Heart right ventricle (tissue), 16 donors: ENCODE data around the gene TBC1D24. TPM values are rescaled to one million over a fixed set of nuclear protein-coding genes. Genes with fewer than 3 reads are reported as not detected.

Source experiments
- ATAC-seq, 8 donors: fragments of 200-7000 bp; cut with Tn5 transposase; one replicate each; pipeline ENCODE4 v1.9.1; 2020; ENCODE audit warnings: mild to moderate bottlenecking in 8 of 8, moderate library complexity in 8 of 8, moderate number of reproducible peaks in 1 of 8
- DNase-seq, 2 donors: peaks; one replicate each; pipeline ENCODE4 v3.0.0-alpha.2; 2020
- H3K27ac ChIP-seq, 10 donors: fragments of 200-600 bp; sonication (generic) in 2 of 10; one replicate each; pipeline versions ENCODE4 v1.5.0 to v1.8.0; 2020 to 2022; ENCODE audit warnings: mild to moderate bottlenecking in 3 of 10
- H3K27me3 ChIP-seq, 7 donors: fragments of 200-600 bp; one replicate each; pipeline ENCODE4 v1.8.0; 2021 to 2022; ENCODE audit warnings: mild to moderate bottlenecking in 2 of 7
- H3K36me3 ChIP-seq, 9 donors: fragments of 200-600 bp; sonication (generic) in 1 of 9; one replicate each; pipeline versions ENCODE4 v1.5.0 to v1.8.0; 2020 to 2022; ENCODE audit warnings: mild to moderate bottlenecking in 2 of 9
- H3K4me1 ChIP-seq, 9 donors: fragments of 200-600 bp; sonication (generic) in 1 of 9; one replicate each; pipeline versions ENCODE4 v1.5.0 to v1.8.0; 2020 to 2022; ENCODE audit warnings: mild to moderate bottlenecking in 4 of 9
- H3K4me3 ChIP-seq, 10 donors: fragments of 200-600 bp; sonication (generic) in 2 of 10; one replicate each; pipeline versions ENCODE4 v1.5.0 to v1.8.0; 2020 to 2022; ENCODE audit warnings: mild to moderate bottlenecking in 7 of 10, moderate library complexity in 2 of 10
- H3K9me3 ChIP-seq, 11 donors: fragments of 200-600 bp in 10 of 11; sonication (generic) in 2 of 11; one replicate each; pipeline versions ENCODE4 v1.5.0 to v1.8.0; 2013 to 2022; ENCODE audit warnings: mild to moderate bottlenecking in 2 of 11, control low read depth in 1 of 11, moderate library complexity in 1 of 11
- CTCF ChIP-seq, 9 donors: fragments of 200-600 bp; sonication (generic) in 2 of 9; IDR thresholded peaks; one replicate each; pipeline versions ENCODE4 v1.5.0 to v1.8.0; 2021 to 2022; ENCODE audit warnings: antibody characterized with exemption in 9 of 9, mild to moderate bottlenecking in 5 of 9, moderate library complexity in 1 of 9
- WGBS, 2 donors: extraction: QIAGEN DNeasy Blood & Tissue Kit; methylation state at CpG; one replicate each; pipeline ENCODE4 v1.1.7; 2013; ENCODE audit warnings: inconsistent platforms in 1 of 2; 5-methylcytosine and 5-hydroxymethylcytosine counted together
- intact Hi-C, 10 donors: fragments of 100-400 bp; cut with DNase I; formaldehyde crosslinking; loops; one replicate each; pipeline versions ENCODE4 v1.11.1 to v1.14.2; 2022
- polyA plus RNA-seq, 2 donors: library from polyadenylated mRNA; stranded (reverse); fragments of 200-250 nt; gene quantifications; one replicate each; pipeline ENCODE4 v1.2.3, GENCODE V29; 2013
- total RNA-seq, 10 donors: library from RNA; stranded (reverse); fragmentation: NEBNext Ultra II Directional in 3 of 10; extraction: Animal tissue kit (Norgen Biotek cat#: 25700) in 3 of 10; gene quantifications; one replicate each; pipeline versions ENCODE4 v1.2.1 to v1.2.4, GENCODE V29; 2021 to 2023
- donor health status: Arrhythmogenic right ventricular cardiomyopathy.
- donor health status: ischemic (EF 13 %, LVEDD 7.1; RV severe dilation, severe dysfunction).
- donor health status: healthy with polysubstance abuse.
- donor health status: DM: no; HTN: yes; CAD: no.
- donor health status: DM: no; HTN: no; CAD: no.
- donor health status: ischemic (EF 25% LVEDD 6.9; RV normal size, moderate dysfunction).
- donor health status: ischemic (EF 25% LVEDD 5.7; RV mildly dilated, moderate dysfunction).
- donor health status: healthy.
- donor health status: DM: yes; HTN: yes; CAD: no.
- donor health status: Ischemic cardiomyopathy.
- donor health status: ischemic (EF 35%, LVEDD 5.7; RV mildly dilated, moderate dysfunction).
- donor health status: nonischemic (EF 11% LVEDD 7.7; RV severe dilation, severe dysfunction).
- donor health status: DM: yes; HTN: yes; CAD: no.
- donor health status: PGD.
- donor health status: ischemic (EF 29% LVEDD 5.4; RV normal size, mild dysfunction).
- donor health status: nonischemic (EF 23%, LVEDD 6.1; RV moderate dilation, normal function).

The TBC1D24 gene
- total and polyA plus RNA-seq, 12 donors: 3.4 to 14.9 (median 9.0) TPM

GRCh38 chr16:2473446-2473926 lies 1.4 kb upstream of the TBC1D24 start:
- Histone ChIP-seq H3K27me3 (peaks cover 11 to 52% (median 42%) of the 10 kb centered on the region in 7 donors), H3K36me3 (no peaks in the 10 kb centered on the region), H3K27ac (no peak overlapping the region), H3K4me3 (peak overlapping the region in 6 of 10 donors; percentile 22 to 83 (median 57)), H3K4me1 (peaks cover 22 to 61% (median 50%) of the 10 kb centered on the region in 9 donors), H3K9me3 (no peaks in the 10 kb centered on the region)
- 4 to 9% methylated on average over 37 to 49 of the region's 49 CpGs for WGBS, 2 donors
- no peak for TF ChIP-seq CTCF (IDR thresholded peaks at IDR 0.05)
- no peak for ATAC-seq
- no peak for DNase-seq
- intact Hi-C loops: no loop called here

- Histone ChIP-seq H3K4me3 (peak overlapping the region; percentile 64 to 89 (median 76)), H3K27me3 (peaks cover 11 to 44% (median 40%) of the 10 kb centered on the region in 7 donors), H3K27ac (peak overlapping the region; percentile 37 to 94 (median 88)), H3K9me3 (no peaks in the 10 kb centered on the region), H3K36me3 (peaks cover 0 to under 1% (median 0%) of the 10 kb centered on the region in 9 donors), H3K4me1 (peaks cover 22 to 54% (median 42%) of the 10 kb centered on the region in 9 donors)
- ATAC-seq: peak; percentile 55 to 81 (median 68)
- TF ChIP-seq CTCF (IDR thresholded peaks at IDR 0.05): peak in 8 of 9 donors; percentile 13 to 62 (median 39)
- intact Hi-C loops: loop anchor here in 1 of 10 donors (2.0 kb wide), 1 partner anchor 23 kb away; no protein-coding TSS in a partner anchor
- DNase-seq: peak in 1 of 2 donors; percentile 61
- WGBS, 2 donors: 0% methylated on average over 77 to 100 of the region's 100 CpGs
Measured at GRCh38 chr16:2473999-2474876, 689 bp upstream of the TBC1D24 start.

GRCh38 chr16:2475413-2476344 lies 752 bp downstream of the TBC1D24 start:
- ATAC-seq: peak in 2 of 8 donors; percentile 2 to 3
- peaks cover 22 to 40% (median 37%) of the 10 kb centered on the region in 9 donors for H3K4me1 ChIP-seq
- intact Hi-C loops: loop anchor here in 1 of 10 donors (2.0 kb wide), 1 partner anchor 21 kb away; no protein-coding TSS in a partner anchor
- no peak for DNase-seq
- peak overlapping the region in 8 of 10 donors; percentile 26 to 92 (median 50) for H3K27ac ChIP-seq
- peaks cover 0 to 4% (median 0%) of the 10 kb centered on the region in 9 donors for H3K36me3 ChIP-seq
- WGBS, 2 donors: 17% methylated on average over 55 of the region's 55 CpGs
- H3K9me3 ChIP-seq: no peaks in the 10 kb centered on the region
- no peak for TF ChIP-seq CTCF (IDR thresholded peaks at IDR 0.05)
- H3K27me3 ChIP-seq: peaks cover 11 to 30% (median 29%) of the 10 kb centered on the region in 7 donors
- peak overlapping the region; percentile 64 to 89 (median 72) for H3K4me3 ChIP-seq
